GM18873 (cell line): ENCODE data around the gene HS6ST3.

ENCODE experiments used
- ATAC-seq: cut with Tn5 transposase; IDR thresholded peaks from one replicate; pipeline ENCODE4 v1.9.1; 2021; ENCODE audit warnings: mild to moderate bottlenecking, moderate library complexity, moderate number of reproducible peaks; ENCODE audit not compliant: unreplicated experiment, low FRiP score

The HS6ST3 gene

DNA sequence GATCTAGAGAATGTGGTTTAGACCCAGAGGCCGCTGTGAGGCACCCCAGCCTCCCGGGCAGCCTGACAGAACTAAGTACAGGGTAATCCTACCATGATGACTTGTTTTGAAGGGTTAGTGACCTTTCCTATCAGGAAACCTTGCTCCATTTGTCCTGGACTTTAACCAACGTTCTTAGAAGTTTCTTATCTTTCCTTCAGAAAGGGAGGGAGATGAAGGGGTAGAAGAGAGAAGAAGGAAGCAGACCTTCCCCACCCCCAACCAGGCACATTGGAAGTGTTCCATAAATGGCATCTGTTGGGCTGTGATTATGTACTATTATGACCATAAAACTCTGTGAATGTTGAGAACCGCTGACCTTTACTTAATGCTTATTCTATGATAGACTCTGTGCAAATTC lies 720.2 kb downstream of the HS6ST3 start:
- no peak for ATAC-seq

DNA sequence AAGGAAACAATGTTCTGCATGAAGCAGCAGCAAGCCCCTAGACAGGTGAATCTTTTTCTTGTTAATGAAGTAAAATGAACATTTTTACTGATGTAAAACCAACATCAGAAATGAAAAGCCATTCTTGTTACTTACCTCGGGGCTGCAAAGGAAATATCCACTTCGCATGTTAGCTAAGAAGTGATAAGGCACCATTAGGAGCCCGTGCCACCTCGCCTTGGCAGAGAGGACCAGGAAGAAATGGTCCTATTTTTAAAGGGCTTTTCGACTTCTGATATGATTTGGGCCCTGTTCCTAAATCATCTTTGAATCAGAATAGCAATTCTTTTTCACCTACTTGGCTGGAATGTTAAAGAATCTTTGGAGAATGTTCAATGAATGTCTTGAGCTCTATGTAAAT lies 721.1 kb downstream of the HS6ST3 start:
- no peak for ATAC-seq

DNA sequence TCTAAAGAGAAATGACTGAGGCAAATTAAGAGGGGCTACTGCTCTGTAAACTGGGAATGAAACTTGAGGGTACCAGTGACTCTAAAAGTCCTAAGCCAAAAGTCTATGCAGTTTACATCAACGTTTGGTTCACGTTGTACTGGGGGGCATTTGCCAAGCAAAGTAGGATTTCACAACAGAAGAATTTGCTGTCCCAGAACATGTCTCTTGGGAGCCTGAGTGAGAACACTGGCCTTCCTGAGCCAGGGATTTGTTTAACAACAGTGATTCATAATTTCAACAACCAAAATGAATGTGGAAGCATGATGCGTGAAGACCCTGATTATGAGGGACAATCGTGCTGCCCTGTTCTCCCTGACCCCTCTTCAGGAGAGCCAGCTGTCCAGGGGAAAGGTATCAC lies 726.4 kb downstream of the HS6ST3 start:
- ATAC-seq = no peak

DNA sequence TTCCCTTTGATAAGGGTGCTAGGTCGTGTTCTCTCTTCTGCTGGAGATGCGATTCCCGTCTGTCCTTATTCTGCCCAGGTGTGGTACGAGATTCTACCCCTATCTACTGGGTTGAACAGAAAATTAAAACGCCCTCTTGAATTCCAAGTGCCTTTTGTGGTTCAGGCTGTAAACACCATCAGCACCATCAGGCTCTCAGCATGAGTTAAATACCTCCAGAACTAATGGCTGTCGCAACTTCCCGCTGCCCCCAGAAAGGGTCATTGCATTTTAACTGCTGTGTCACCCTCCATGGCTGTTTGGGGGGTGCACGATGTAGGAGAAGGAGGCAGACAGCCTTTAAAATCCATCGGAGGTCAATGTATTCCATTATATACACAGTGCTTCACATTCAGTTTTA lies 727.0 kb downstream of the HS6ST3 start:
- ATAC-seq = no peak

DNA sequence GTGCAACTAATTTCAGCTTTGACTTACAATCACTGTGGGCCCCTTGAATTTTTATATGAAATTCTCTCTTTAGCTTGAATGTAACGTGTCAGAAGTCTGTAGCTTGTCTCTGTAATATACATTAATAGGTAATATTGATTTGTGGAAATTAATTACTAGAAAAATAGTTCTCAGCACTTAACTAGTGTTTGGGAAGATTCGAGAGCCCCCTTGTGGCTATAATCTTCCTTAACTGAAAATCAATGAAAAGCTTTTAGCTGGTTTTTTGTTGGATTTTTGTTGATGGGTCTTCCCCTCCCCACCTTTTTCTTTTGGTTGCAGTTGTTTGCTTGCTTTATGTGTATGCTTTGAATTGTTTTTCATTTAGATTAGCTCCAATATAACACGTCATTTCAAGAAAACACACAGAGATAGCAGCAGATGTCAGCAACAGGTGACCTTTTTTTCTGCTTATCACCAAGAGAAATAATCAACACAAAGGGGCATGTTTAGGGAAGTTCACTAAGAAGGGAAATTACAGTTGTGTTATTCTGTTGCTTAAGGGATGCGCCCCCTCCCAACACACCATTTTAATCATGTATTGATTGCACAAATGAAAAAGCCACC lies 727.5 kb downstream of the HS6ST3 start:
- no peak for ATAC-seq

DNA sequence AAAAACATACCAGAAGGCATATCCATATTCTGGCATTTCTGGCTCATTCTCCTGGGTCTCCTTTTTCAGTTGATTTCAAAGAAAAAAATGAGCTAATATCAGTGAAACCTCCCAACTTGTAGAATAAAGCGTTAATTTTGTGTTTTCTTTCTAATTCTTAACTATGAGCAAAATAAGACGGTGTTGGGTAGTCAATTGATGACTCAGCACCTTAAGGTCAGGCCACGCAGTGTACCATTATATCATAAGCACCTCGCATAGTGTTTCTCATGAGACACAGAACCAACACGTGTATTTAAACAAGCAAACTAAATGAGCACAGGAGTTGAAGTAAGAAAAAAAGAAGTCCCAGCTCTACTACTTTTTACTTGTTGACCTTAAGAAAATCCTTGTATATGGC lies 729.5 kb downstream of the HS6ST3 start:
- no peak for ATAC-seq

DNA sequence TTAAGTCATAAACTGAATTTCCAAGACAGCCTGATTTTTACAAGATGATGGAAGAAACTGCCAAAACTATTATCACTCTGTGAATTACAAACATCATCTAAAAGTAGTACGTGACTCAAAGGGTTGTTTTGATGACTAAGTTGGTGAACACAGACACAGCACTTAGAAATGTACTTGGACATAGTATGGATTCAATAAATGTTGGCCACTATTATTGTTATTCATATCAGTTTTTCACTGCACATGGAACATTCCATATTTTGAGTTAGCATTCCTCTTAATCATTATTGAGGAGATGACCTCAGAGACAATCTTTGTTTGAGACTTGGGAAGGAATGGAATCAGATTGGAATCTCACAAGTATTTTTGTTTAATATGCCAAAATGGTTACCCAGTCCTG lies 731.5 kb downstream of the HS6ST3 start:
- ATAC-seq = no peak

DNA sequence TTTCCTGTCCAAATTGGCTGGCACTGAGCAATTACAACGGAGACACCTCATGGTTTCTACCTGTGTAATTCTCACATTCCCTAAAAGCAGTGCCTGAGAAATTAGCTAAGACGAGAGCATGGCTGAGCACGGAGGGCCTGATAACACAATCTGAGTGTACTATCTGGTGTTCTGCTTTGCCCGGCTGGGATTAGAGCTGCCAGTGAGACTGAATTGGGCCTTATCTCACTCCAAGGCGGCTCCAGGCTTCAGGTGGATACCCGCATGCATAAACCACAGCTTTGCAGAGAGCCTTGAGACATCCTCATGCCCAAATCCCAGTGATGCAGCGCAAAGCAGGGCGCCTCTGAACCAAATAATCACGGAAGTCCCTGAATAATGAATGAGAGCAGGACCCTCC lies 732.1 kb downstream of the HS6ST3 start:
- ATAC-seq = no peak

DNA sequence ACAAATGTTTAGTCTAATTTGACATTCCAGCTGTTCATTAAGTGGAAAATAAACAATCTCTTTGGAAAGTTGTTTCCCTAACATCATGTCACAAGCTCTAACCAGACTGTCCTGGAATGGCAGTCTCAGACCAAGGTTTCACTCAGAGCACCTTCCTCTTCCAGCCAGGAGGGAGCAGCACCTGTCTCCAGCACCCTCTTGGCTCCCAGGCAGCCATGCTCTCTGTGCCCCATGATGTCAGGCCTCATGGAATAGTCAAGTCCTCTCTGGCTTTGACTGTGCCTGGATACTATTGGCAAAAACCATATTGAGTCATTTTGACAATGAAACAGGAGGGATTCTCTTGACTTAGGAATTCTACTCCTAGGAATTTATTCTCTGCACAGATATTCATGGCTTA lies 733.0 kb downstream of the HS6ST3 start:
- ATAC-seq = no peak

DNA sequence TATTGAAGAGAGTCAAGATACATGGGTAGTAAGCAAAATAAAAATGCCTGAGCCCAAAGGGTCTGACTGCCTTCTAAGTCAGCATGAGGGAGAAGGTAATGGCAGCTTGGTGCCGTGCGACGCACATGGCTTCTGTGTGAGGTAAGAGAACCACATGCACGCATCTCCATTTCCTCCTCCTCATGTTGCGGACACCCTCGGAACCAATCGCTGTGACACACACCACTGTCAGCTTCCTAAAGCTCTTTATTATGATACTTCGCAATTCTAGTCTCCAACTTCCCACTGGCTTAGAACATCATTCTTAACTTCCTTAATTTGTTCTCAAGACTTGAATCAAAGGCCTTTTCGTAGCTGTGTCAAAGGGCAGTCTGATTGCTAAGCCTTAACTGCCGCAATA lies 734.2 kb downstream of the HS6ST3 start:
- no peak for ATAC-seq

DNA sequence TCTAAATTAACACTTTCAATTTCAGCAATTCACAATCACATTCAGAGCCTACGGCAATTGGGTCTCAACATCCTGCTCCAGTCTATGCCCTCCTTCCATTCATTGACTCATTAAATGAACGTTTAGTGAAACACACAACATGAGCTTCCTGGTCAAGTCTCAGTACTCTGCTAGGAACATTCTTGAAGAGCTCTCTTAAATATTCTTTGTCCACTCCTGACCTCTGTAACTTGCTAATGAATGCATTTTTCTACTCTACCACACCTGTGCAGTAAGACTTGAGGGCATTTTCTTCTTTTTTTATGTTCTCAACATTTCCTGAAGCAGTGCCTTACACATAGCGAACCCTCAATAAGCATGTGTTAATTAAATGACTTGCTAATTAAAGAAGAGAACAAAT lies 735.7 kb downstream of the HS6ST3 start:
- ATAC-seq = no peak

DNA sequence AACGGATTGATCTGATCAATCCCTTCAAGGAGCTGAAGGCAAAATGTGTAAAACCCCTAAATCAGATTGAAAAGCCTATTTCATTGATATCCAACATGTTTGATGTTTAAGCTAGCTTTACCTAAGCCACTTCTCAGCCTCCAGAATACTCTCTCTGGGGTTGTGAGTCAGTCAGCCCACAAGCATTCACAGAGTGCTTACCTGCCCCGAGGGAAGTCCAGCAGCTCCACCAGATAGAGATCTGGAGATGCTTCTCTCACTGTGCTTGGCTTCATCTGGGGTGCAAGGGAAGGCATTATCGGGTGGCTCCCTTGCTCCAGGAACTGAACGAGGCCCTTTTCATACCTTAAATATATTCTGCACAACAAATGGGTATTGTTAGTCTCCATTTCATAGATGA lies 744.7 kb downstream of the HS6ST3 start:
- no peak for ATAC-seq

DNA sequence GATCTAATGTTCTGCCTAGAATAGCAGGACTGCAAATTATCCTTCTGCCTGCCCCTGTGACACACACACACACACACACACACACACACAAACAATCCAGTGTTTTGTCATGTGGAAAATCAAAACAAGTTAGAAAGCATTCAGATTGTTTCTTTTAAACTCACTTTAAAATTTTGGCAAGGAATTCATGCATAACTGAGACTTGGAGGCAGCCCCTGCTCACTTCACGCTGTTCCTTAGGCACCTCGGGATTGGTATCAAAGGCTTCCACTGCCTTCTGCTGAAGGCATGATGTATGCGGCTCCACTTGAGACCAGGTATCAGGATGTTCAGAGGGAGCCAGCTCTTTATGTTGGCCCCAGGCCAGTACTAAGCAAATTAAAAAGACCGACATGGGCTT lies 745.6 kb downstream of the HS6ST3 start:
- no peak for ATAC-seq

DNA sequence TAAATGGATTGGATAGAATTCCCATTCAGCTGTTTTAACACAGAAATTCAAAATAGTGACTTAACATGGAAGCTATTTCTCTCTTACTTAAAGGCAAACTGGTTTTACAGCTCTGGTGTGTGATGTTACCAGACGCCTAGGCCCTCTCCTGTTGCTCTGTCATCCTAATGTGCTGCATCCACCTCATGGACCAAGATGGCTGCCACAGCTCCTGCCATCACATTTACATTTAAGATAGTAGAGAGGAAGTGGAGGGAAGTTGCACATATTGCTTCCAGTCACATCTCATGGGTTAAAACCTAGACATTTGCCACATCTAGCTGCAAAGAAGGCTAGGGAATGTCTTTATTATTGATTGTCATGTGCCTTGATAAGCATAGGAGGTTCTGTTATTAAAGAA lies 746.8 kb downstream of the HS6ST3 start:
- no peak for ATAC-seq

DNA sequence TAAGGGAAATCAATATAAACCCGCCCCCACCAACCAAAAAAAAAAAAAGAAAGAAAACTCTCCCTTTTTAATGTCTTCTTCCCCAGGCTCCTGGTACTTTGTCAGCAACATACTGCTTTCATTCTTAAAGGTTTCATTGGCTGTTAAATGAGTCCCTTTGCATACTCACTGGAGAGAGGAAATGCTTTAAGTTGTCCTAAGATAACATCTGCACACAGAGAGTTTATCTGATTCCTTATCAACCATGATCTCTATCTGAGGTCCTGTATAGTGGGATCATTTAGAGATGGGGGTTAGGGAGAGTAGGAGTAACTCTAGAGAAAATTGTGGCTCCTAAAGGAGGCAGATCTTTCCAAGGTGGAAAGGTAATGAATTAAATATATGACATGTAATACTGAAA lies 747.9 kb downstream of the HS6ST3 start:
- ATAC-seq = no peak

DNA sequence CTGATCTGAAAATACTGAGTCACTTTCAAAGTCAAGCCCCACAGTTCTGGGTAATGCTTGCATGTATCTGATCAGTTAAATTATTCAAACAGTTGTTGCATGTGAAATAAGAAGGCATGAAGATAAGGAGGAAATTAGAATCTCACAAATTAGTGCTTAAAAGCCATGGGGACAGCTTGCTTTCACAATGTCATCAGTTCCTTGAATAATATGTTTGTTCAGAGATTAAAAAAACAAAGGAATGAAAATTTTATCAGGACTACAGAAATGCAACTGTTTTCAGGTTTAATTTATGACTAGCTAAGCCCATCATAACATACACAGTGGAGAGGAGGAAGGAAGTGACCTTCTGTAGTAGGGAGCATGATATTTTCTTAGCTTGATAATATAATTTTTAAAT lies 754.3 kb downstream of the HS6ST3 start:
- no peak for ATAC-seq

DNA sequence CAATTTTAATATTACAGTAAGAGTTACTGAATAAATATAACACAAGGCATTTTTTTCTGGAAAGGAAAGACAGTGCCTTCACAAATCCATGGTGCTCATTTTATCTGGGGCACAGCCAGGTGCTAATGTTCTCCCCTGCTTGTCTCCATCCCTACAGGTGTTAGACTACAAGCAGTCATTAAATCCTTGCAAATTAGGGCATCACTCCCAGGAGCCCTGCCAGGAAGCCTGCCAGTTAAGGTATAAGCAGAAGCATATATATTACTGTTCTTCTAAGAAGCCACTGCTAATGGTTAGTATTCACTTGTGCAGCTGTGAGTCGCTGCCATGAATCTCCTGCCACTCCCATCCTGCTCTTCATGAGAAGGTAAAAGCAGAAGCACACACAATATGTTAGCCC lies 754.7 kb downstream of the HS6ST3 start:
- no peak for ATAC-seq

DNA sequence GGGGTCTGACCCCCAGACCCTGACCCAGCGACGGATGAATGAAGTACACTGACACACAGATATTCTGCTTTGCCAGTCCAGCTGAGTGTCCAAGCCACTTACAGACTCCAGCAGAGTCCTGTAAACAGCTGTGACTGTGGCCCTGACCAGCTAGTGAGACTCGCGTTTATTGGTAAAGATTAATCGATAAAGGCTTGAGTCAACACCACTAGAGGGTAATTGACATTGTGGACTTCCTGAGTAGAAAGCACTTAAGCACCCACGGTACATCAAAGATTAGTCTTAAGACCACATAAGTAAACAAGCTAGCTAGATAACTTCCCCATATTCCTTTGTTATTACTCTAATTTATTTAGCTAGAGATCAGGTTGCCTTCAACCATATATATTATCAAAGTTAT lies 758.4 kb downstream of the HS6ST3 start:
- ATAC-seq = no peak

DNA sequence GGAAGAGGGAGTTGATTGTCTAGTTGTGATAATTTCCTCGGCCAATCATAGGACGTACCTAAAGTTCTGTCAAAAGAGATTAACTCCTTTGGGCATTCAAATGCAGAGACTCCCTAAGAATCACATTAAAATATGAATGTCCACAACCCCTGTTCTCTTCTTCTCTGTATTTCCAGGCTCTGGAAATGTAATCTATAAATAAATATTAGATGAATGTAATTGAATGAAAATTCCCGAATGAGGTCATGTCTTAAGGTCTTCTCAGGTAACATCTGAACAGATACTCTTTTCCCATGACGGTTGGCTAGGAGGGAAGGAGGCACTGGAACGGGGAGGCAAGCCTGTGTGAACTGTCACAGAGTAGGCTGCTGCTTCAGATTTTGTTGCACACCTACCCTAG lies 759.2 kb downstream of the HS6ST3 start:
- no peak for ATAC-seq

DNA sequence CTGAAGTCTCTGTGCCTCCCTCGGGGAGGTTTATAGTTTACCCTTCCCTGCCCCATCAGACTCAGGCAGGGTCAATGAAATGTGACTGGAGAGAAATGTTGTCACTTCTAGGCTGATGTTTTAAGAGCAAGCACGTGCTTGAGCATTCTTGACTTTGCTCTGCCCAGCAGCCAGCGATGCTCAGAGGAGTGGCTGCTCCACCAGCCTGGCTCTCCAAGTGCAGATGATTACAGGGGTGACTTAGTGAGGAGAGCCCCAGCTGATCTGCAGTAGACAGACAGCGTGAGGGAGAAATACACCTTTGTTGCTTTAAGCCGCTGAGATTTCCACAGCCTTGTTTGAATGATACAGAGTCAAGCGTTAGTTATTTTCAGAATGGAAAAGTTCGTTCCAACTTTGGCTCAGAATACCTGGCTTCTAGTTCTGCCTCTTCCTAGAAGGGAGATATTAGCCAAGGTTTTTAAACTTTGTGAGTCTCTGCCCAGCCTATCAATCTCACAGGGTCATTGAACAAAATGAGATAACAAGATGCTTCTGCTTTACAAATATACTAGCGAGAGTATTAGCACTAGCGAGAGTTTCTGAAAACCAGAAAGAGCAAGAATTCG lies 760.7 kb downstream of the HS6ST3 start:
- no peak for ATAC-seq

DNA sequence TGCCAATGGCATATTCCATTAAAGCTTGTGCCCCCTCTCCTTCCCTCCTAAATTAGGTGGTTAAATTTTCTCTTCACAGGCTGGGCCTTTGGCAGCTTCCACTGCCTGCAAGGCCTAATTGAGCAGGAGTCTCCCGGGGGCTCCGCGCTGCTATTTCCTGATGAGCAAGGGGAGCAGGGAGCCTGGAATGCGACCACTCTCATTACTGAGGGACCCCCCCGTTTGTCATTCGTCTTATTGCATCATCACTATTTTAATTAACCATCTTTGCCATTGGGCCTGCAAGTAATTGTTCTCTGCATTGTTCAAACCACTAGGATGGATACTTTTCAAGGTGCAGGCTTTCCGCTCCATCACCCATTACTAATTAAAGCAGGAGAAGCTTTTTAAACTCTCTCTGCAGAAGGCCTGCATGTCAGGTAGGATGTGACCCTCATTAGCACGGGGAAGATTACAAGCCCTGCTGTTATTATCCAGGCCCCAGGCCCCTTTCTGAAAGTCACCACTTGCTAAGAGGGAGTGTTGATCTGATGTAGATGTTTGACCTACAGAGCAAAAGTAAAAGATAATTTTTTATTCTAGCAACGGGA lies 762.0 kb downstream of the HS6ST3 start:
- no peak for ATAC-seq

DNA sequence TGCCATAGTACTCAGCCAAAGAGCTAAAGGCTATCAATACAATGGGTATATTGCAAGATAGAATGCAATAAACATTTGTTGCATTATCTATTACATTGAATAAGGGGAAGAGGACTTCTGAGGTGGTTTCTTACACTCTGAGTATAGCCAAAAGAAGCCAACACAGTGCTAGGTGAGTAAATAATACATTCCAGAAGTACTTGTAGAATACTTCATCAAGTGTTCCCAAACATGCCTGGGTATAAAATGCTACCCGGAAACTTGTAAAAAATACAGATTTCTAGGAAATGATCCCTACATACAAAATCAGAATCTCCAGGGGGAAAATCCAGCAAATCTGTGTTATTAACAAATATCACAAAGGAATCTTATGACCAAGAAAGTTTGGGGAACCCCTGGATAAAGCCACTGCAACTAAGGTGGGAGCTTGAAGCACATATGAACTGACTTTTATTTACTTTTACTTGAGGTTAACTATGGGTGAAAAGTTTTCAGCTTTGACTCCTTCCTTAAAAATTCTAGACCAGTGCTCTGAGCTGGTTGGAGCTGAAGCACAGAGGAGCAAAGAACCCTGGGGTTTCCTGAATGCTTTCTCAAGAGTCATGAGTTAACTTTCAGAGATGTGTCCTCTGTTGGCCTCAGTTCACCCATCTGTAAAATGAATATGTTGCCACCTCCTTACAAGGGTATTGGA lies 768.4 kb downstream of the HS6ST3 start:
- ATAC-seq = no peak
